ENCODE data around the gene FAM53A. TPM values are rescaled to one million over a fixed set of nuclear protein-coding genes. Genes with fewer than 3 reads are reported as not detected.

The FAM53A gene
- total and polyA plus RNA-seq, 4 donors = 0.44 to 2.2 (median 0.97) TPM

DNA sequence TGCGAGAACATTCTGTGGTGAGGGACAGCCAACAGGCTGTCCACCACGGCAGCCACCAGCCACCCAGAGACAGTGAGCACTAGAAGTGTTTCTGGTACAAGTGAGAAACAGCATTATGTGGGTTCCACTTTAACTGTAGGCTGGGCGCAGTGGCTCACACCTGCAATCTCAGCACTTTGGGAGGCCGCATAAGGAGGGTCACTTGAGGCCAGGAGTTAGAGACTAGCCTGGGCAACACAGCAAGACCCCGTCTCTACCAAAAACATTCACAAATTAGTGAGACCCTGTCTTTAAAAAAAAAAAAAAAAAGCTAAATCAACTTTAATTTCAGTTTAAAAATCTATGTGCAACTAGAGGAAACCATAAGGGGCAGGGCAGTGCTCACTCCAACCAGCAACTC, 20.6 kb downstream of the FAM53A start:
- no peak for DNase-seq (ENCODE audit: low spot score)
- Histone ChIP-seq H3K9ac (ENCODE audit: low read depth in 1 of 2, low read length in 2 of 2) (no peak overlapping the region), H3K27ac (ENCODE audit: low read depth in 1 of 2, low read length in 2 of 2) (no peak overlapping the region), H3K4me3 (ENCODE audit: low read depth in 1 of 3, low read length in 3 of 3) (no peak overlapping the region), H3K27me3 (ENCODE audit: control insufficient read depth in 4 of 4, insufficient read depth in 4 of 4, low read length in 3 of 4) (no peaks in the 10 kb centered on the region), H3K36me3 (ENCODE audit: control insufficient read depth in 4 of 4, insufficient read depth in 3 of 4, low read depth in 1 of 4, low read length in 3 of 4) (no peaks in the 10 kb centered on the region), H3K4me1 (ENCODE audit: control insufficient read depth in 4 of 4, insufficient read depth in 4 of 4, low read length in 3 of 4) (no peaks in the 10 kb centered on the region), H3K9me3 (ENCODE audit: control insufficient read depth in 4 of 4, low read length in 3 of 4) (no peaks in the 10 kb centered on the region)
- TF ChIP-seq HNF4G (IDR thresholded peaks at IDR 0.05) (no peak), NR2F2 (IDR thresholded peaks at IDR 0.05) (no peak), RAD21 (IDR thresholded peaks at IDR 0.05) (no peak), GABPA (IDR thresholded peaks at IDR 0.05 in 1 of 2, conservative IDR thresholded peaks at IDR 0.05 in 1 of 2) (no peak), YY1 (IDR thresholded peaks at IDR 0.05) (no peak), FOXA2 (IDR thresholded peaks at IDR 0.05) (no peak), JUND (IDR thresholded peaks at IDR 0.05) (no peak), RXRA (IDR thresholded peaks at IDR 0.05) (no peak), SP1 (IDR thresholded peaks at IDR 0.05) (no peak), EGR1 (IDR thresholded peaks at IDR 0.05; ENCODE audit: low read depth in 2 of 2) (no peak), FOXA1 (IDR thresholded peaks at IDR 0.05) (no peak), HNF4A (conservative IDR thresholded peaks at IDR 0.05) (no peak), TAF1 (conservative IDR thresholded peaks at IDR 0.05) (no peak)
- TF ChIP-seq, protein P1, sequence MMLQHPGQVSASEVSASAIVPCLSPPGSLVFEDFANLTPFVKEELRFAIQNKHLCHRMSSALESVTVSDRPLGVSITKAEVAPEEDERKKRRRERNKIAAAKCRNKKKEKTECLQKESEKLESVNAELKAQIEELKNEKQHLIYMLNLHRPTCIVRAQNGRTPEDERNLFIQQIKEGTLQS (IDR thresholded peaks at IDR 0.05) = no peak
- TF ChIP-seq, protein P2, sequence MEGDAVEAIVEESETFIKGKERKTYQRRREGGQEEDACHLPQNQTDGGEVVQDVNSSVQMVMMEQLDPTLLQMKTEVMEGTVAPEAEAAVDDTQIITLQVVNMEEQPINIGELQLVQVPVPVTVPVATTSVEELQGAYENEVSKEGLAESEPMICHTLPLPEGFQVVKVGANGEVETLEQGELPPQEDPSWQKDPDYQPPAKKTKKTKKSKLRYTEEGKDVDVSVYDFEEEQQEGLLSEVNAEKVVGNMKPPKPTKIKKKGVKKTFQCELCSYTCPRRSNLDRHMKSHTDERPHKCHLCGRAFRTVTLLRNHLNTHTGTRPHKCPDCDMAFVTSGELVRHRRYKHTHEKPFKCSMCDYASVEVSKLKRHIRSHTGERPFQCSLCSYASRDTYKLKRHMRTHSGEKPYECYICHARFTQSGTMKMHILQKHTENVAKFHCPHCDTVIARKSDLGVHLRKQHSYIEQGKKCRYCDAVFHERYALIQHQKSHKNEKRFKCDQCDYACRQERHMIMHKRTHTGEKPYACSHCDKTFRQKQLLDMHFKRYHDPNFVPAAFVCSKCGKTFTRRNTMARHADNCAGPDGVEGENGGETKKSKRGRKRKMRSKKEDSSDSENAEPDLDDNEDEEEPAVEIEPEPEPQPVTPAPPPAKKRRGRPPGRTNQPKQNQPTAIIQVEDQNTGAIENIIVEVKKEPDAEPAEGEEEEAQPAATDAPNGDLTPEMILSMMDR (IDR thresholded peaks at IDR 0.05; ENCODE audit: low read depth, low read length, missing input control) = no peak
- TF ChIP-seq, protein P3, sequence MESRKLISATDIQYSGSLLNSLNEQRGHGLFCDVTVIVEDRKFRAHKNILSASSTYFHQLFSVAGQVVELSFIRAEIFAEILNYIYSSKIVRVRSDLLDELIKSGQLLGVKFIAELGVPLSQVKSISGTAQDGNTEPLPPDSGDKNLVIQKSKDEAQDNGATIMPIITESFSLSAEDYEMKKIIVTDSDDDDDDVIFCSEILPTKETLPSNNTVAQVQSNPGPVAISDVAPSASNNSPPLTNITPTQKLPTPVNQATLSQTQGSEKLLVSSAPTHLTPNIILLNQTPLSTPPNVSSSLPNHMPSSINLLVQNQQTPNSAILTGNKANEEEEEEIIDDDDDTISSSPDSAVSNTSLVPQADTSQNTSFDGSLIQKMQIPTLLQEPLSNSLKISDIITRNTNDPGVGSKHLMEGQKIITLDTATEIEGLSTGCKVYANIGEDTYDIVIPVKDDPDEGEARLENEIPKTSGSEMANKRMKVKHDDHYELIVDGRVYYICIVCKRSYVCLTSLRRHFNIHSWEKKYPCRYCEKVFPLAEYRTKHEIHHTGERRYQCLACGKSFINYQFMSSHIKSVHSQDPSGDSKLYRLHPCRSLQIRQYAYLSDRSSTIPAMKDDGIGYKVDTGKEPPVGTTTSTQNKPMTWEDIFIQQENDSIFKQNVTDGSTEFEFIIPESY (IDR thresholded peaks at IDR 0.05) = no peak
- 97% methylated on average over 5 of the region's 5 CpGs for WGBS

DNA sequence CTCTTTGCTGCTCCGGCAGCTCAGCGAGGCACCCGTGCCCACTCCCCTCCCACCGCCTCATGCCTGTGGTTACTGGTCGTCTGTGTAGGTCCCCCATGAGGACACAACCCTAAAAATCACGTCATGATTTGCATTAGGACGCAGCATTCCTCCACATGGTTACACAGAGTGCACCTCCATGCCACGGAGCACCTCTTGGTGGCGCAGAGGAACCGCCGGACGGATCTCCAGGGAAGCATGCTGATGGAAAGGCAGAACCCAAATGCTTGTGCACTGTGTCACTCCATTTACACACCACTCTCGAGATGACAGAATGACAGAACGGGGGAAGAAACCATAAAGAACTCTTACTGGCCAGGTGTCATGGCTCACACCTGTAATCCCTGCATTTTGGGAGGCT, 22.4 kb downstream of the FAM53A start:
- WGBS = 95% methylated on average over 14 of the region's 14 CpGs

More for the DNA sequence above, 22.4 kb downstream of the FAM53A start:
- Histone ChIP-seq H3K9ac (ENCODE audit: low read depth in 1 of 2, low read length in 2 of 2) (no peak overlapping the region), H3K9me3 (ENCODE audit: control insufficient read depth in 4 of 4, low read length in 3 of 4) (no peaks in the 10 kb centered on the region), H3K4me3 (ENCODE audit: low read depth in 1 of 3, low read length in 3 of 3) (no peak overlapping the region), H3K27me3 (ENCODE audit: control insufficient read depth in 4 of 4, insufficient read depth in 4 of 4, low read length in 3 of 4) (no peaks in the 10 kb centered on the region), H3K27ac (ENCODE audit: low read depth in 1 of 2, low read length in 2 of 2) (no peak overlapping the region), H3K36me3 (ENCODE audit: control insufficient read depth in 4 of 4, insufficient read depth in 3 of 4, low read depth in 1 of 4, low read length in 3 of 4) (no peaks in the 10 kb centered on the region), H3K4me1 (ENCODE audit: control insufficient read depth in 4 of 4, insufficient read depth in 4 of 4, low read length in 3 of 4) (no peaks in the 10 kb centered on the region)
- TF ChIP-seq EGR1 (IDR thresholded peaks at IDR 0.05; ENCODE audit: low read depth in 2 of 2) (no peak), RAD21 (IDR thresholded peaks at IDR 0.05) (no peak), HNF4G (IDR thresholded peaks at IDR 0.05) (no peak), FOXA1 (IDR thresholded peaks at IDR 0.05) (no peak), HNF4A (conservative IDR thresholded peaks at IDR 0.05) (no peak), TAF1 (conservative IDR thresholded peaks at IDR 0.05) (no peak)
- TF ChIP-seq, protein P4, sequence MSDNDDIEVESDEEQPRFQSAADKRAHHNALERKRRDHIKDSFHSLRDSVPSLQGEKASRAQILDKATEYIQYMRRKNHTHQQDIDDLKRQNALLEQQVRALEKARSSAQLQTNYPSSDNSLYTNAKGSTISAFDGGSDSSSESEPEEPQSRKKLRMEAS (IDR thresholded peaks at IDR 0.05) = no peak
- TF ChIP-seq, protein P5, sequence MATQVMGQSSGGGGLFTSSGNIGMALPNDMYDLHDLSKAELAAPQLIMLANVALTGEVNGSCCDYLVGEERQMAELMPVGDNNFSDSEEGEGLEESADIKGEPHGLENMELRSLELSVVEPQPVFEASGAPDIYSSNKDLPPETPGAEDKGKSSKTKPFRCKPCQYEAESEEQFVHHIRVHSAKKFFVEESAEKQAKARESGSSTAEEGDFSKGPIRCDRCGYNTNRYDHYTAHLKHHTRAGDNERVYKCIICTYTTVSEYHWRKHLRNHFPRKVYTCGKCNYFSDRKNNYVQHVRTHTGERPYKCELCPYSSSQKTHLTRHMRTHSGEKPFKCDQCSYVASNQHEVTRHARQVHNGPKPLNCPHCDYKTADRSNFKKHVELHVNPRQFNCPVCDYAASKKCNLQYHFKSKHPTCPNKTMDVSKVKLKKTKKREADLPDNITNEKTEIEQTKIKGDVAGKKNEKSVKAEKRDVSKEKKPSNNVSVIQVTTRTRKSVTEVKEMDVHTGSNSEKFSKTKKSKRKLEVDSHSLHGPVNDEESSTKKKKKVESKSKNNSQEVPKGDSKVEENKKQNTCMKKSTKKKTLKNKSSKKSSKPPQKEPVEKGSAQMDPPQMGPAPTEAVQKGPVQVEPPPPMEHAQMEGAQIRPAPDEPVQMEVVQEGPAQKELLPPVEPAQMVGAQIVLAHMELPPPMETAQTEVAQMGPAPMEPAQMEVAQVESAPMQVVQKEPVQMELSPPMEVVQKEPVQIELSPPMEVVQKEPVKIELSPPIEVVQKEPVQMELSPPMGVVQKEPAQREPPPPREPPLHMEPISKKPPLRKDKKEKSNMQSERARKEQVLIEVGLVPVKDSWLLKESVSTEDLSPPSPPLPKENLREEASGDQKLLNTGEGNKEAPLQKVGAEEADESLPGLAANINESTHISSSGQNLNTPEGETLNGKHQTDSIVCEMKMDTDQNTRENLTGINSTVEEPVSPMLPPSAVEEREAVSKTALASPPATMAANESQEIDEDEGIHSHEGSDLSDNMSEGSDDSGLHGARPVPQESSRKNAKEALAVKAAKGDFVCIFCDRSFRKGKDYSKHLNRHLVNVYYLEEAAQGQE (IDR thresholded peaks at IDR 0.05) = no peak
- no peak for DNase-seq (ENCODE audit: low spot score)
